Pons (tissue), 1 donor: Measurements from ENCODE around the gene RNF181.
"Not testable (repeated sequence)": the region's sequence is repeated elsewhere in the genome, so short reads cannot be mapped to it uniquely, and the experiment has no call there.

Experiments
- DNase-seq: peaks from one replicate; pipeline ENCODE4 v3.0.0-alpha.2; 2016; ENCODE audit warnings: low spot score

RNF181 gene

GRCh38 chr2:85614757-85615156 lies 19.2 kb downstream of the RNF181 start:
- not testable (repeated sequence) for DNase-seq

- DNase-seq, result no peak
Observed at GRCh38 chr2:85615413-85615728, 19.8 kb downstream of the RNF181 start.

DNA sequence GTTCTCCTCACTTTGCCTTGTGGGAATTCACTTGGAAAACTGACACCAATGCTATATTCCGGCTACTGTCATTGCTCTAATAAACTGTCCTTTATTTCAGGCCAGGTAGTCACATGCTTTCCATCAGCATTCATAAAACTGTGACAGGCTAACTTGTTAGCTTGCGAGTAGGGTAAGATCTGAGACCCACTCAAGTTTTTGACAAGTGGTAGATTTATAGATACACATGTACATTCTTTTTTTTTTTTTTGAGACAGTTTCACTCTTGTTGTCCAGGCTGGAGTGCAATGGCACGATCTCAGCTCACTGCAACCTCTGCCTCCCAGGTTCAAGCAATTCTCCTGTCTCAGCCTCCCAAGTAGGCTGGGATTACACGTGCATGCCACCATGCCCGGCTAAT lies 22.2 kb downstream of the RNF181 start:
- not testable (repeated sequence) for DNase-seq

- DNase-seq, result no peak
Observed at GRCh38 chr2:85619617-85620016, 24.1 kb downstream of the RNF181 start.

- DNase-seq, result no peak
Observed at GRCh38 chr2:85621338-85621737, 25.8 kb downstream of the RNF181 start.

- DNase-seq, result no peak
Observed at GRCh38 chr2:85623991-85624390, 28.4 kb downstream of the RNF181 start.

GRCh38 chr2:85628658-85629057 lies 33.1 kb downstream of the RNF181 start:
- no peak for DNase-seq

DNA sequence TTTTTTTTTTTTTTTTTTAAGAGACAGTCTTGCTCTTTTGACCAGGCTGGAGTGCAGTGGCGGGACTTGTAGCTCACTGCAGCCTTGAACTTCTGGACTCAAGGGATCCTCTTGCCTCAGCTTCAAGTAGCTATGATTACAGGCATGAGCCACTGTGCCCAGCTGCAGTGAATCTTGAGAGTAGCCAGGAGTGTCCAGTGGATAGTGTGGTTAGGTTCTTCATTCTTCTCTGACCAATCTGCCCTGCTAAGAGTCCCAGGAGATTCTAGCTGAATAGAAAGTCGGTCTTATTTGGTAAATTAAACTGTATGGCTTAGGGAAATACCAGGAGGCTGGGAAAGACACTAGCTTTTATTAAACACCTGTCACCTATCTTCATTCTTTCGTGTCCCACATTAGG lies 35.8 kb downstream of the RNF181 start:
- no peak for DNase-seq

DNA sequence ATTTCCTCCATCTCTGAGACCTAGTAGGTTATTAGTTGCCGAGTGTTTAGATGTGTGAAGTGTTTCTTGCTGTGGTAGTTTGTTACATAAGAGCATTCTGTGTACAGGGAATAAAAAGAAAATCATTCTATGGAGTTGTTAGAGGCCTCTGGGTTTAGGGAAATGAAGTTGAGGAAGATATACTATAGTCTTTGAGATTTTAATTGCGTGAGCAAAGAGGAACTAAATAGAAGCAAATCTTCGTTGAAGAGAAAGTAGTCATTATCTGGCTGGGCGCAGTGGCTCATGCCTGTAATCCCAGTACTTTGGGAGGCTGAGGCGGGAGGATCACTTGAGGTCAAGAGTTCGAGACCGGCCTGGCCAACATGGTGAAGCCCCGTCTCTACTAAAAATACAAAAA lies 39.5 kb downstream of the RNF181 start:
- DNase-seq, result no peak

DNA sequence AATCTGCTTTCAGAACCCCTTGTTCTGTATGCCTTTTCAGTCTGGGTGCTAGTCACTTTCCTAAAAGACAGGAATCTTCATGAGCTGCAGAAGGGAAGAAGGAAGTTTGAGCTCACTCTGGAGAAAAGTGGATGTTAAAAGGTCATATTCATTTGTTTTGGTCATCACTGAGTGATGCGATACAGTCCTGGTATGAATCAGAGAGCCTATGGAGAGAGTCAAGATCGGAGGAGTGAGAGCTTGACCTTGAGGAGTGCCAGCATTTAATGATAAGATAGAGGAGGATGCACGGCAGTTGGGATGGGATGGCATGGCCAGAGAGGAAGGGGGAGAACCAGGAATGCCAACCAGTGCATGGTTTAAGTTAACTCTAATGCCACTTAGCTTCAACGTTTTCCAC lies 40.1 kb downstream of the RNF181 start:
- no peak for DNase-seq

DNA sequence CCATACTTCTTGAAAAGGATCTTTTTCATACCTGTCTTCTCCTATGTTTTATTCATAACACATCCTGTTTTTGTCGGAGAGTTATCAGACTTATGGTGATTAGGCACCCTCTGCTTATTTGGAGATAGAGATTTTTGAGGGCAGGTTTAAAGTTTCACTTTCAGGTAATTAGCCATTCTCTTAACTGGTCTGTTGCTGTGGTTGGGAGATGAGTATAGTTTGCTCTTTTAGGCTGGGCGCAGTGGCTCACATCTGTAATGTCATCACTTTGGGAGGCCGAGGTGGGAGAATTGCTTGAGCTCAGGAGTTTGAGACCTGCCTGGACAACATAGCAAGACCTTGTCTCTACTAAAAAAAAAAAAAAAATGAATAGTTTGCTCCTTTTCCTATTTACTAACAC lies 47.2 kb downstream of the RNF181 start:
- no peak for DNase-seq

DNA sequence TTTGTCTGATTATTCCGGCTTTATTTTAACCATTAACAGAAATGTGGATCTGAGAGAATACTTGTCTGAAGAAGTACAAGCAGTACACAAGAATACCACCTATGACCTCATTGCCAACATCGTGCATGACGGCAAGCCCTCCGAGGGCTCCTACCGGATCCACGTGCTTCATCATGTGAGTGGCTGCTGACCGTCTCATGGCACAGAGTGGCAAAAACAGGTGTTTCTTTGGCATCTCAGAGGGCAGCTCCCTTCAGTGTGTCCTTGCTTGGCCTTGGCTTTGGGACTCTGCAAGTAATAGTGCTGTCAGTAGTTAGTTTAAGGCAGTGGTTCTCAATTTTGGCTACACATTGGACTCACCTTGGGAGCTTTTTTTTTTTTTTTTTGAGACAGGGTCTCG lies 49.4 kb downstream of the RNF181 start:
- no peak for DNase-seq

DNA sequence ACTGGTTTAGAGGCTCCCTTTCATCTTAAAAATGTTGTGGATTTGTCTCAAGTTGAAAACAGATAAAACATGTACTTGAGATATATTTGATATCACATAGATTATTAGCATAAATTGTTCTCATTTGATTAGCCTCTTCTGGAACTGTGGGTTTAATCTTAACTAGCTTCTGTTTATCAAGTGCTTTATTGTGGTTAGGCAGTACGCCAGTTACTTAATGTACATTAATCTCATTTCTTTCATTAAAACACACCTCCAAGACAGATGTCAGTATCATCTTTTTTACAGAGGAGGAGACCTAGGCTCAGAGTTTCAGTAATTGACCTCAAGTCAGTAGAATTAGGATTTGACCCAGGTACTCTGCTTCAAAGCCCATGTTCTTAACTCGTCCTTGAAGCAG lies 50.6 kb downstream of the RNF181 start:
- no peak for DNase-seq
